Breast epithelium (tissue), 3 donors: ENCODE measurements around the gene LMBR1.

Experiments used
- CTCF ChIP-seq, 3 donors: fragments of 450-650 bp; IDR thresholded peaks; one replicate each; pipeline ENCODE4 v1.5.1; 2016 to 2017; ENCODE audit warnings: antibody characterized with exemption in 3 of 3, mild to moderate bottlenecking in 3 of 3, moderate library complexity in 3 of 3
- POLR2A ChIP-seq: fragments of 450-650 bp; IDR thresholded peaks from one replicate; pipeline ENCODE4 v1.6.1; 2016; ENCODE audit warnings: antibody characterized with exemption, mild to moderate bottlenecking, moderate library complexity
- POLR2AphosphoS5 ChIP-seq, 3 donors: sonication (generic); formaldehyde crosslinking; IDR thresholded peaks; one replicate each; pipeline ENCODE4 v1.6.1; 2017; ENCODE audit warnings: antibody characterized with exemption in 3 of 3

GRCh38 chr7:156703773-156704482 is 189.1 kb downstream of the LMBR1 start:
- TF ChIP-seq POLR2AphosphoS5 (IDR thresholded peaks at IDR 0.05) (no peak), CTCF (IDR thresholded peaks at IDR 0.05) (no peak), POLR2A (no peak)
